Stimulated activated CD8-positive, alpha-beta memory T cell treated with anti-CD3 and anti-CD28 coated beads, Interleukin-12 subunit alpha, Interleukin-12 subunit beta, amount 100 ng/mL, for 24 hours (primary cell): ENCODE data around the gene QKI.
"Not testable (repeated sequence)": the region's sequence is repeated elsewhere in the genome, so short reads cannot be mapped to it uniquely, and the experiment has no call there.

Experiments used
- DNase-seq: peaks from one replicate; pipeline ENCODE4 v3.0.0-alpha.2; 2020; ENCODE audit errors: extremely low read depth

The QKI gene

GRCh38 chr6:163439390-163439789, 24.9 kb downstream of the QKI start:
- DNase-seq: not testable (repeated sequence)

- DNase-seq: no peak
Observed at GRCh38 chr6:163439997-163440396, 25.5 kb downstream of the QKI start.

- no peak for DNase-seq
Observed at GRCh38 chr6:163442336-163442735, 27.8 kb downstream of the QKI start.

GRCh38 chr6:163444077-163444476, 29.6 kb downstream of the QKI start:
- DNase-seq: no peak

- no peak for DNase-seq
Observed at GRCh38 chr6:163446549-163446948, 32.0 kb downstream of the QKI start.

GRCh38 chr6:163449076-163449475, 34.6 kb downstream of the QKI start:
- no peak for DNase-seq

GRCh38 chr6:163454425-163454824, 39.9 kb downstream of the QKI start:
- no peak for DNase-seq

GRCh38 chr6:163455552-163455951, 41.0 kb downstream of the QKI start:
- no peak for DNase-seq

GRCh38 chr6:163457637-163458561, 43.4 kb downstream of the QKI start:
- no peak for DNase-seq

GRCh38 chr6:163459007-163459406, 44.5 kb downstream of the QKI start:
- no peak for DNase-seq

GRCh38 chr6:163459536-163459935, 45.0 kb downstream of the QKI start:
- DNase-seq: no peak

- DNase-seq: no peak
Observed at GRCh38 chr6:163460307-163460782, 45.8 kb downstream of the QKI start.

- DNase-seq: no peak
Observed at GRCh38 chr6:163461696-163462095, 47.2 kb downstream of the QKI start.

- no peak for DNase-seq
Observed at GRCh38 chr6:163463180-163463579, 48.7 kb downstream of the QKI start.

GRCh38 chr6:163463795-163464194, 49.3 kb downstream of the QKI start:
- no peak for DNase-seq

GRCh38 chr6:163466839-163467390, 52.4 kb downstream of the QKI start:
- DNase-seq: no peak

GRCh38 chr6:163468738-163469137, 54.2 kb downstream of the QKI start:
- DNase-seq: no peak

GRCh38 chr6:163469459-163469985, 55.0 kb downstream of the QKI start:
- DNase-seq: no peak

GRCh38 chr6:163470611-163471010, 56.1 kb downstream of the QKI start:
- no peak for DNase-seq

- no peak for DNase-seq
Observed at GRCh38 chr6:163474581-163474980, 60.1 kb downstream of the QKI start.

GRCh38 chr6:163476946-163477345, 62.4 kb downstream of the QKI start:
- not testable (repeated sequence) for DNase-seq

- DNase-seq: no peak
Observed at GRCh38 chr6:163483107-163483506, 68.6 kb downstream of the QKI start.

GRCh38 chr6:163485388-163485851, 70.9 kb downstream of the QKI start:
- DNase-seq: no peak
